GM12872 (cell line): ENCODE data around the gene RASIP1.

Source experiments
- CTCF ChIP-seq: IDR thresholded peaks from 3 replicates; pipeline ENCODE4 v1.5.1; 2011; ENCODE audit warnings: low read depth, mild to moderate bottlenecking, low read length, moderate library complexity; ENCODE audit not compliant: insufficient read depth

The RASIP1 gene

GRCh38 chr19:48750771-48751504 is 10.5 kb upstream of the RASIP1 start:
- no peak for TF ChIP-seq CTCF

GRCh38 chr19:48750351-48750750 is 9.9 kb upstream of the RASIP1 start:
- no peak for TF ChIP-seq CTCF

DNA sequence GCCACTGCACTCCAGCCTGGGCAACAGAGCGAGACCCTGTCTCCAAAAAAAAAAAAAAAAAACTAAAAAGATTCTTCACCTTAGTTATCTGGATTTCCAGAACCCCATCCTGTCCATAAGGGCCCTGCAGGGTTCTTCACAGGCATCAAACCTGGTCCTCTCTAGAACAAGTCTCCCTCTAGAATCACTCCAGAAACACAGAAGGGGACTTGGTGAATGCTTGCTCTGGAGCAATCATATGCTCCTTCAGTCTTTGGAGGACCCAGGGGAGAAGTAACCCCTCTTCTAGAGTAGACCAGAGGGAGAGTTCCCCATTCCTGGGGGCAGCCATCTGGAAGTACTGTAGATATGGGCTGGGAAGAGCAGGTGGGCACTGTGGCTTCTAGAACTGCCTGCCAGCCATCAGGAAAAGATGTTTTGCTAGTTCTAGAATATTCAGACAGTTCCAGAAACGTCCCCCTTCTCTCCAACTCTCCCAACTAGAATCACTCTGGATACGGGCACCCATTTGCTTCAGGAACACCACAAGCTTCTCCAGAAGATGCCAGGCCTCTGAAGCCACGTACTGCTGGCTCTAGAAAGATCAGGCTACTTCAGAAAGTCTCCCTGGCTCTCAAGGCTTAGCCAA is 9.3 kb upstream of the RASIP1 start:
- no peak for TF ChIP-seq CTCF

DNA sequence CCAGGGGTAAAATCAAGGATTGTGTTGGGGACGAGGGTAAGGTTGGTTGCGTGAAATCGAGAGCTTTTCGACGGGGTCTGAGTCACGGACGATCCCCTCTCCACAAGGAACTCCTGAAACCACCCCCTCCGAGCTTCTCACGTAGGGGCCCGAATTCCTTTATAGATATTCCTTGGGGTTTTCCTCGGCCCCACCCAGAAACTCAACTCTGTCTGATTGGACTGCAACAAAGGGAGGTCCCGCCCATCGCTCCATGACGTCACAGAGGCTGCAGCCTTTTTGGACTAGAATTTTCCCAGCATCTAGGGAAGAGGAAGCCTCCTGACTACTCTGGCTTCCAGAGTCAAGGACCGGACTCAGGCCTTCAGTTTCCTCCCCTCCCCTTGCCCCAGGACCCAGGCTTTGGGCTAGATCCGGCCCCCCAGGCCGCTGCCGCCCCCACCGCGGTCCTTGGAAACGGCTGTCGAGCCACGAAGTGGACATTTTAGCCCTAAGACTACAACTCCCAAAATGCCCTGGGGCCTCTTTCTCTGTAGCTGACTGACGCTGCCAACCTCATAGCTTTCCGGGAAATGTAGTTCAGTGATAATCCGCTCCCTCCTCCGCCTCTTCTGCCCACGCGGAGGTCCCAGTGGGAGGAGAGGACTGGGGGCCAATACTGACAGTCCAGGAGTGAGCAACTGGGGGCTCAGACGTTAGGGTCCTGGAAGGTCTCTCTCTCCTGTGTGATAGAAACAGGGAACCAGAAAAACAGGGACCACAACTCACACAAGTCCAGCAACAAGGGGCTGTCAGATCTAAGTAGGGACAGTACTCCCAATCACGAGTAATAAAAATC is 6.5 kb upstream of the RASIP1 start, which contains the start of gene IZUMO1:
IZUMO1 (minus strand) TSS at position 172 of the 838 bp plus-strand sequence. CDS start 1,050 bp downstream, outside the sequence.
- no peak for TF ChIP-seq CTCF

DNA sequence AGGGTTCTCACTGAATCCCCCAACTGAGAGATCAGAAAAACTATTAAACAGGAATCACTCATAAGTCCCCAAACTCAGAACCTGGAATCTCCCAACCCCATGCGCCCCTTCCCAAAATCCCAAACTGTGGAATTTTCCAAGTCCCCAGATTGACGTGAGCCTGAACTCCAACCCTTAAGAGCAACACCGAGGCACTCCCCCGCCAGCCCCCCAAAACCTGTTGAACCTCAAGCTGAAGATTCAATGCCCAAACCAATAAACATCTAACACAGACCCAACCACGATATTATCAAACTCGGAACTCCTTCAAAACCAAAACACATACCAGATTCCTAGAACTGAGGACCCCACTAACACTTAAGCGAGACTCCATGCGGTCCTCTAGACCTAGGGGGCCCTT is 5.7 kb upstream of the RASIP1 start:
- no peak for TF ChIP-seq CTCF

DNA sequence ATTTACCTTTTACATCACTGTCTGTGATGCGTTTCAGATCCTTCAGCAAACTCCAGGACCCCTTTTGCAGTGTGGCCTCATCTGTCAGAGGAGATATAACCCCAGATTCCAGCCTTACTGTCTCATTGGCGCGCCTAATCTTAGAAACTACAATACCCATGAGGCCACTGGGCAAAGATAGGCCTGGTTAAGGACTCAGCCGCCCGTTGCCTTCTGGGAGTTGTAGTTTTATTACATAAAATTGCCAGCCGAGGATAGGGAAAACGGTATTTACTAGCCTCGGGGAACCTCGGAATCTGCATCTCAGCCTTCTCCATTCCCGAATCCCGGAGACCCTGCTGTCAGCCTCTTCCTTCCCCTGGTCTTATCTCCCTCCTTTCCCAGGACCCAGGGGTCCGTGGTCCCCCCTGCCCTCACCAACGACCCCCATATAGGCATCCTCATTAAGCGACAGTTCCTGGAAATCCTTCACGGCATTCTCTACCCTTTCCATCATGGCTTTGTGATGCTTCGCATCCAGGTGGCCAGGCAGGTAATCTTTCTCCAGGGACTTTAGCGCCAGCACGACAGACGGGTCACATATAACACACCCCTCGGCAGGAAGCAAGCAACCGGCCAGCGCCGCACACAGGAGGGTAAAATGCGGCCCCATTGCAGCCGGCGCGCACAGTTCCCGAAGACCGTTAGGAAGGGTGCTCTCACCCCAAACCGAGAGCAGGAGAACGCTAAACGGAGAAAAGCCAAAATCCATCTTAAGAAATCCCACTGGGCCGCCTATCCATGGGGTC is 5.0 kb upstream of the RASIP1 start:
- no peak for TF ChIP-seq CTCF
